Psoas muscle (tissue), 8 donors: ENCODE measurements around the gene ADAMTS18. TPM values are rescaled to one million over a fixed set of nuclear protein-coding genes. Genes with fewer than 3 reads are reported as not detected.

Experiments used
- ATAC-seq, 4 donors: fragments of 200-7000 bp; cut with Tn5 transposase; one replicate each; pipeline ENCODE4 v1.9.1; 2020; ENCODE audit warnings: moderate library complexity in 3 of 4, mild to moderate bottlenecking in 2 of 4
- DNase-seq, 2 donors: peaks; one replicate each; pipeline ENCODE4 v3.0.0-alpha.2; 2020
- H3K27ac ChIP-seq: fragments of 200-600 bp; one replicate; pipeline ENCODE4 v1.8.0; 2022
- H3K27me3 ChIP-seq, 3 donors: fragments of 200-600 bp in 1 of 3; one replicate each; pipeline versions ENCODE4 v1.6.1 to v1.8.0; 2013 to 2022; ENCODE audit warnings: low read length in 2 of 3, mild to moderate bottlenecking in 2 of 3, moderate library complexity in 1 of 3; ENCODE audit not compliant: insufficient read depth in 3 of 3
- H3K36me3 ChIP-seq, 2 donors: fragments of 200-600 bp in 1 of 2; one replicate each; pipeline versions ENCODE4 v1.6.1 to v1.8.0; 2013 to 2022; ENCODE audit warnings: low read depth in 1 of 2, mild to moderate bottlenecking in 1 of 2, moderate library complexity in 1 of 2; ENCODE audit not compliant: insufficient read depth in 1 of 2
- H3K4me1 ChIP-seq: fragments of 200-600 bp; one replicate; pipeline ENCODE4 v1.8.0; 2022
- H3K4me3 ChIP-seq: fragments of 200-600 bp; one replicate; pipeline ENCODE4 v1.8.0; 2022; ENCODE audit warnings: mild to moderate bottlenecking
- H3K9me3 ChIP-seq: fragments of 200-600 bp; one replicate; pipeline ENCODE4 v1.8.0; 2022
- WGBS, 3 donors: extraction: QIAGEN DNeasy Blood & Tissue Kit; methylation state at CpG; one replicate each; pipeline versions ENCODE4 v1.1.6 to v1.1.7; 2013; 5-methylcytosine and 5-hydroxymethylcytosine counted together
- intact Hi-C, 2 donors: fragments of 100-400 bp; cut with DNase I; formaldehyde crosslinking; loops; one replicate each; pipeline versions ENCODE4 v1.11.0 to v1.14.2; 2022
- polyA plus RNA-seq, 3 donors: library from polyadenylated mRNA; stranded (reverse); fragments of 200-250 nt; gene quantifications; one replicate each; pipeline ENCODE4 v1.2.3, GENCODE V29; 2013
- total RNA-seq, 4 donors: library from RNA; stranded (reverse); fragmentation: NEBNext Ultra II Directional in 2 of 4; extraction: Animal tissue kit (Norgen Biotek cat#: 25700) in 2 of 4; gene quantifications; one replicate each; pipeline versions ENCODE4 v1.2.1 to v1.2.4, GENCODE V29; 2021 to 2023
- TF ChIP-seq, protein P1 (sequence below): fragments of 200-600 bp; IDR thresholded peaks from one replicate; pipeline ENCODE4 v1.8.0; 2022; ENCODE audit warnings: antibody characterized with exemption
- donor health status: healthy with polysubstance abuse.
- donor health status: DM: no; HTN: no; CAD: no; lungs with moderate emphysema.
- donor health status: Bipolar disorder and iron deficiency.
- donor health status: healthy.
- donor health status: DM: yes; HTN: yes; CAD: no.
- donor health status: DM: no; HTN: no; CAD: no.
- donor health status: DM: no; HTN: no; CAD: no.
- donor health status: DM: yes; HTN: yes; CAD: no.

ADAMTS18 gene
- total and polyA plus RNA-seq, 7 donors: 0.01 to 0.28 (median 0.03) TPM; not detected in 4

GRCh38 chr16:77302674-77303073, 132.2 kb downstream of the ADAMTS18 start:
- intact Hi-C loops: no loop called here
- no peaks in the 10 kb centered on the region for H3K27me3 ChIP-seq
- no peak overlapping the region for H3K4me3 ChIP-seq
- DNase-seq (no peak), ATAC-seq (no peak)
- H3K36me3 ChIP-seq: no peaks in the 10 kb centered on the region
- H3K4me1 ChIP-seq: no peaks in the 10 kb centered on the region
- no peaks in the 10 kb centered on the region for H3K9me3 ChIP-seq
- WGBS, 3 donors: 49 to 85% (median 57%) methylated on average over 1 of the region's 1 CpG
- H3K27ac ChIP-seq: no peak overlapping the region
- TF ChIP-seq, protein P1, sequence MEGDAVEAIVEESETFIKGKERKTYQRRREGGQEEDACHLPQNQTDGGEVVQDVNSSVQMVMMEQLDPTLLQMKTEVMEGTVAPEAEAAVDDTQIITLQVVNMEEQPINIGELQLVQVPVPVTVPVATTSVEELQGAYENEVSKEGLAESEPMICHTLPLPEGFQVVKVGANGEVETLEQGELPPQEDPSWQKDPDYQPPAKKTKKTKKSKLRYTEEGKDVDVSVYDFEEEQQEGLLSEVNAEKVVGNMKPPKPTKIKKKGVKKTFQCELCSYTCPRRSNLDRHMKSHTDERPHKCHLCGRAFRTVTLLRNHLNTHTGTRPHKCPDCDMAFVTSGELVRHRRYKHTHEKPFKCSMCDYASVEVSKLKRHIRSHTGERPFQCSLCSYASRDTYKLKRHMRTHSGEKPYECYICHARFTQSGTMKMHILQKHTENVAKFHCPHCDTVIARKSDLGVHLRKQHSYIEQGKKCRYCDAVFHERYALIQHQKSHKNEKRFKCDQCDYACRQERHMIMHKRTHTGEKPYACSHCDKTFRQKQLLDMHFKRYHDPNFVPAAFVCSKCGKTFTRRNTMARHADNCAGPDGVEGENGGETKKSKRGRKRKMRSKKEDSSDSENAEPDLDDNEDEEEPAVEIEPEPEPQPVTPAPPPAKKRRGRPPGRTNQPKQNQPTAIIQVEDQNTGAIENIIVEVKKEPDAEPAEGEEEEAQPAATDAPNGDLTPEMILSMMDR: no peak

- 88 to 93% (median 89%) methylated on average over 5 of the region's 5 CpGs for WGBS, 3 donors
- ATAC-seq (no peak), DNase-seq (no peak)
- H3K27me3 ChIP-seq: no peaks in the 10 kb centered on the region
- intact Hi-C loops: no loop called here
- H3K4me3 ChIP-seq: no peak overlapping the region
- TF ChIP-seq, protein P1: no peak
- H3K9me3 ChIP-seq: no peaks in the 10 kb centered on the region
- H3K4me1 ChIP-seq: no peaks in the 10 kb centered on the region
- H3K36me3 ChIP-seq: no peaks in the 10 kb centered on the region
- H3K27ac ChIP-seq: no peak overlapping the region
These were observed 132.6 kb downstream of the ADAMTS18 start for GRCh38 chr16:77302249-77302648.

DNA sequence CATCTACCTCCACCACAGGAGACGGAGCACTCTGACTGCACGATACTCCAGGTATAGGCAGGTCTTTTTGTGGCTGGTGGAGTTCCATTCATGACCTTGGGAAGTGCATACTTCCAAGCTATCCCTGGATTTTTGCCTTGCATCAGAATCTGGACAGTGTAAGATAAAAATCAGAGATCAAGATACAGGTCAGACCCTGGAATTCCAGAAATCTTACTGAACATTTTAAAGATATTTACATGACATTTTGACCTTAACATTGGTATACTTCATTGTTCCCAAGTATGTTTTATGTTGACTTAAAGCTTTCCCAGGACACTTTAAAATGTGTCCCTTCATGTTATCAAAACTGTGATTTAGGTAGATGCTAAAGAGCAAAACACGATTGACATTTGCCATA, 134.6 kb downstream of the ADAMTS18 start:
- H3K27ac ChIP-seq: no peak overlapping the region

DNA sequence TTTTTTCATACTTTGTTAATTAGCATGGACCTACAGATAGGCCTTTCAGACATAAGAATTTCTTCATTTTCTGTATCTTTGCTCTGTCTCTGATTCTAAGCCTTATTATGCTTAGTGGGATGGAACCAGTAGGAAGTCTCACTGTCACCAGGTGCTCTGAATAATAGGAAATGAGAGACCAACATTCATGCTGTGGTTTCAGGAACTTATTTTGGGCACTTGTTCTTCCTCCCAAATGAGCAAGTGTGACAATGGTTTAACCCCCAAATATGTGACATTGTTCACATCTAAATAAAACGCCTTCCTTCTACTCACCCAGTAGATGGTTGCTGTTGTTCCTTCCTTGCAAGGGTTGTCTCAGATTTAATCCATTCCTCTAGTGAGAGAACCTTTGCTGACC, 135.4 kb downstream of the ADAMTS18 start:
- WGBS, 3 donors: 77 to 90% (median 88%) methylated on average over 1 of the region's 1 CpG
- no peaks in the 10 kb centered on the region for H3K36me3 ChIP-seq
- no peak overlapping the region for H3K27ac ChIP-seq
- no peak for ATAC-seq
- TF ChIP-seq, protein P1: no peak
- no peaks in the 10 kb centered on the region for H3K4me1 ChIP-seq
- no peak overlapping the region for H3K4me3 ChIP-seq
- no peaks in the 10 kb centered on the region for H3K27me3 ChIP-seq
- H3K9me3 ChIP-seq: no peaks in the 10 kb centered on the region
- intact Hi-C loops: no loop called here
- no peak for DNase-seq

More for the DNA sequence above, 134.6 kb downstream of the ADAMTS18 start:
- no peaks in the 10 kb centered on the region for H3K9me3 ChIP-seq
- H3K27me3 ChIP-seq: no peaks in the 10 kb centered on the region
- DNase-seq (no peak), ATAC-seq (no peak)
- intact Hi-C loops: no loop called here
- TF ChIP-seq, protein P1: no peak
- H3K36me3 ChIP-seq: no peaks in the 10 kb centered on the region
- H3K4me1 ChIP-seq: no peaks in the 10 kb centered on the region
- H3K4me3 ChIP-seq: no peak overlapping the region
- WGBS, 3 donors: 95 to 96% (median 95%) methylated on average over 3 of the region's 3 CpGs
